ENCODE measurements around the gene KREMEN1. TPM values are rescaled to one million over a fixed set of nuclear protein-coding genes. Genes with fewer than 3 reads are reported as not detected.

Gene KREMEN1
- total RNA-seq, 1 donor from 2014 or later = 1.4 TPM

DNA sequence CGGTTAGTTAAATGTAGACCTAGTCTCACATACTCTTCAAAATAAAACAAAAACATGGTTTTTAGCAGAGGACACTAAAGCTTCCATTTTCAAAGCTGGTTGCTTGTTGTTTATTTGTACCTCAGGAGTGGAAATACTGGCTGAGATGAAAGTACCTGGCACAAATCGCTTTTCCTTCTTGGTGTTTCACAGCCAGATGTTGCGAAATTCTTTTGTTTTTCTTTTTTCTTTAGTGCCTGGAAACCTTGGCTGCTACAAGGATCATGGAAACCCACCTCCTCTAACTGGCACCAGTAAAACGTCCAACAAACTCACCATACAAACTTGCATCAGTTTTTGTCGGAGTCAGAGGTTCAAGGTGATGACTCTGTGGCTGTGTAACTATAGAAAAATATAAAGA, 48.3 kb downstream of the KREMEN1 start:
- Histone ChIP-seq H3K27me3 (no peaks in the 10 kb centered on the region), H3K79me2 (ENCODE audit: low read depth) (no peaks in the 10 kb centered on the region), H2AFZ (replicated peaks) (no peak overlapping the region), H3K9me3 (ENCODE audit: low read depth) (no peaks in the 10 kb centered on the region), H3K9ac (no peak overlapping the region), H3K4me1 (no peaks in the 10 kb centered on the region), H3K4me3 (no peak overlapping the region), H3K4me2 (no peak overlapping the region), H3K36me3 (no peaks in the 10 kb centered on the region), H4K20me1 (ENCODE audit: low read depth) (no peaks in the 10 kb centered on the region), H3K27ac (no peak overlapping the region), H3F3A (ENCODE audit: low read depth) (no peaks in the 10 kb centered on the region)
- DNase-seq (ENCODE audit: low spot score) = no peak
- Mint-ChIP-seq H3K27ac (no peak overlapping the region), H3K27me3 (ENCODE audit: insufficient read depth, low read depth) (peaks cover 2% of the 10 kb centered on the region), H3K36me3 (peaks cover 22% of the 10 kb centered on the region), H3K9me3 (peaks cover 7% of the 10 kb centered on the region), H3K4me1 (peaks cover 4% of the 10 kb centered on the region), H3K4me3 (no peak overlapping the region)
- no peak for TF ChIP-seq EZH2phosphoT487 (IDR thresholded peaks at IDR 0.05)
- TF ChIP-seq, protein P1, sequence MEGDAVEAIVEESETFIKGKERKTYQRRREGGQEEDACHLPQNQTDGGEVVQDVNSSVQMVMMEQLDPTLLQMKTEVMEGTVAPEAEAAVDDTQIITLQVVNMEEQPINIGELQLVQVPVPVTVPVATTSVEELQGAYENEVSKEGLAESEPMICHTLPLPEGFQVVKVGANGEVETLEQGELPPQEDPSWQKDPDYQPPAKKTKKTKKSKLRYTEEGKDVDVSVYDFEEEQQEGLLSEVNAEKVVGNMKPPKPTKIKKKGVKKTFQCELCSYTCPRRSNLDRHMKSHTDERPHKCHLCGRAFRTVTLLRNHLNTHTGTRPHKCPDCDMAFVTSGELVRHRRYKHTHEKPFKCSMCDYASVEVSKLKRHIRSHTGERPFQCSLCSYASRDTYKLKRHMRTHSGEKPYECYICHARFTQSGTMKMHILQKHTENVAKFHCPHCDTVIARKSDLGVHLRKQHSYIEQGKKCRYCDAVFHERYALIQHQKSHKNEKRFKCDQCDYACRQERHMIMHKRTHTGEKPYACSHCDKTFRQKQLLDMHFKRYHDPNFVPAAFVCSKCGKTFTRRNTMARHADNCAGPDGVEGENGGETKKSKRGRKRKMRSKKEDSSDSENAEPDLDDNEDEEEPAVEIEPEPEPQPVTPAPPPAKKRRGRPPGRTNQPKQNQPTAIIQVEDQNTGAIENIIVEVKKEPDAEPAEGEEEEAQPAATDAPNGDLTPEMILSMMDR (IDR thresholded peaks at IDR 0.05) = no peak
- no peak for TF ChIP-seq EZH2 (IDR thresholded peaks at IDR 0.05)

DNA sequence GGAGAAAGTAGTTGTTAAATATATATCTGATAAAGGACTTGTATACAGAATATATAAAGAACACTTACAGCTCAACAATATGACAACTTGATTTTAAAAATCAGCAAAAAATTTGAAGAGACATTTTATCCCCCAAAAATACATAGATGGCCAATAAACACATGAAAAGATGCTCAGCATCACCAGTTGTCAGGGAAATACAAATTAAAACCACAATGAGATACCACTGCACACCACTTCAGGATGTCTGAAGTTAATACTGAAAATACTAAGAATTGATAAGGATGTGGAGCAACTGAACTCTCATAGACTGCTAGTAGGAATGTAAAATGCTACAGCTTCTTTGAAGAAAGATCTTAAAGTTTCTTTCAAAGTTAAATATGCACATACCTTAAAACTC, 49.2 kb downstream of the KREMEN1 start:
- Histone ChIP-seq H3K9me3 (ENCODE audit: low read depth) (no peaks in the 10 kb centered on the region), H3K27ac (no peak overlapping the region), H4K20me1 (ENCODE audit: low read depth) (no peaks in the 10 kb centered on the region), H3K36me3 (no peaks in the 10 kb centered on the region), H3K4me2 (no peak overlapping the region), H3K4me1 (no peaks in the 10 kb centered on the region), H2AFZ (replicated peaks) (no peak overlapping the region), H3K79me2 (ENCODE audit: low read depth) (no peaks in the 10 kb centered on the region), H3F3A (ENCODE audit: low read depth) (no peaks in the 10 kb centered on the region), H3K4me3 (no peak overlapping the region), H3K27me3 (no peaks in the 10 kb centered on the region), H3K9ac (no peak overlapping the region)
- H3K4me1 Mint-ChIP-seq = peaks cover 3% of the 10 kb centered on the region
- H3K4me3 Mint-ChIP-seq = no peak overlapping the region
- peaks cover 22% of the 10 kb centered on the region for H3K36me3 Mint-ChIP-seq
- H3K27me3 Mint-ChIP-seq (ENCODE audit: insufficient read depth, low read depth) = peaks cover 2% of the 10 kb centered on the region
- peaks cover 7% of the 10 kb centered on the region for H3K9me3 Mint-ChIP-seq
- no peak for DNase-seq (ENCODE audit: low spot score)
- no peak overlapping the region for H3K27ac Mint-ChIP-seq
- TF ChIP-seq, protein P1 (IDR thresholded peaks at IDR 0.05) = no peak
- TF ChIP-seq EZH2 (IDR thresholded peaks at IDR 0.05) (no peak), EZH2phosphoT487 (IDR thresholded peaks at IDR 0.05) (no peak)

DNA sequence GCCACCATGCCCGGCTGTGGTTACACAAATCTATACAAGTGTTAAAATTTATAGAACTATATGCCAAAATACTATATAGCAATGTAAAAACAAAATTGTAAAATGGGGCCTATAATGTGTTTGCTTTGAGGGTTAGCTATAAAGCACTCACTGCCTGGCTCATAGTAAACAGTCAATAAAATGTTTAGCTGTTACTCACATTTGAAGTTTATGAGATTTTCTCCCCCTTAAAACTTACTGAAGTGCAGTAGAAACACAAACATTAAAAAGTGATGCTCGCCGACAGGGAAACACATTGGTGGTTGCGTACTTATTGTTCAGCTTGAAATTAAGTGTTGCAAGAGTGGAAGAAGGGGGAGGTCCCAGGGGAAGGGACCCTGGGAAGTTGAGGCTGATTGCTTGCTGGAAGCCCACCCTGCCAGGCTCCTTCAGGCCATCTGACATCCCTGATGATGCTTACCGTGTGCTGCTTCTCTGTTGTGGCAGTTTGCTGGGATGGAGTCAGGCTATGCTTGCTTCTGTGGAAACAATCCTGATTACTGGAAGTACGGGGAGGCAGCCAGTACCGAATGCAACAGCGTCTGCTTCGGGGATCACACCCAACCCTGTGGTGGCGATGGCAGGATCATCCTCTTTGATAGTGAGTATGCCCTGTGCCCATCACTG, 52.1 kb downstream of the KREMEN1 start:
- Mint-ChIP-seq H3K27ac (no peak overlapping the region), H3K9me3 (peaks cover 4% of the 10 kb centered on the region), H3K4me1 (no peaks in the 10 kb centered on the region), H3K4me3 (no peak overlapping the region), H3K36me3 (peaks cover 18% of the 10 kb centered on the region), H3K27me3 (ENCODE audit: insufficient read depth, low read depth) (no peaks in the 10 kb centered on the region)
- no peak for DNase-seq (ENCODE audit: low spot score)
- no peaks in the 10 kb centered on the region for H3K27me3 ChIP-seq
- H3K9ac ChIP-seq = no peak overlapping the region
- no peaks in the 10 kb centered on the region for H3K79me2 ChIP-seq (ENCODE audit: low read depth)
- H3K36me3 ChIP-seq = no peaks in the 10 kb centered on the region
- no peak overlapping the region for H3K4me3 ChIP-seq
- H3K4me1 ChIP-seq = no peaks in the 10 kb centered on the region
- no peaks in the 10 kb centered on the region for H3K9me3 ChIP-seq (ENCODE audit: low read depth)
- H3F3A ChIP-seq (ENCODE audit: low read depth) = no peaks in the 10 kb centered on the region
- no peaks in the 10 kb centered on the region for H4K20me1 ChIP-seq (ENCODE audit: low read depth)
- H3K4me2 ChIP-seq = no peak overlapping the region
- TF ChIP-seq EZH2phosphoT487 (IDR thresholded peaks at IDR 0.05) = no peak
- TF ChIP-seq, protein P1 (IDR thresholded peaks at IDR 0.05) = no peak
- no peak overlapping the region for H2AFZ ChIP-seq (replicated peaks)
- no peak overlapping the region for H3K27ac ChIP-seq

Data from neural progenitor cell (in vitro differentiated cells).